Activated gamma-delta T cell (primary cell): ENCODE results near the gene USP20.

Experiments used
- DNase-seq: peaks from one replicate; lab custom pipeline; 2025; lab: John Stamatoyannopoulos, UW

Gene USP20

DNA sequence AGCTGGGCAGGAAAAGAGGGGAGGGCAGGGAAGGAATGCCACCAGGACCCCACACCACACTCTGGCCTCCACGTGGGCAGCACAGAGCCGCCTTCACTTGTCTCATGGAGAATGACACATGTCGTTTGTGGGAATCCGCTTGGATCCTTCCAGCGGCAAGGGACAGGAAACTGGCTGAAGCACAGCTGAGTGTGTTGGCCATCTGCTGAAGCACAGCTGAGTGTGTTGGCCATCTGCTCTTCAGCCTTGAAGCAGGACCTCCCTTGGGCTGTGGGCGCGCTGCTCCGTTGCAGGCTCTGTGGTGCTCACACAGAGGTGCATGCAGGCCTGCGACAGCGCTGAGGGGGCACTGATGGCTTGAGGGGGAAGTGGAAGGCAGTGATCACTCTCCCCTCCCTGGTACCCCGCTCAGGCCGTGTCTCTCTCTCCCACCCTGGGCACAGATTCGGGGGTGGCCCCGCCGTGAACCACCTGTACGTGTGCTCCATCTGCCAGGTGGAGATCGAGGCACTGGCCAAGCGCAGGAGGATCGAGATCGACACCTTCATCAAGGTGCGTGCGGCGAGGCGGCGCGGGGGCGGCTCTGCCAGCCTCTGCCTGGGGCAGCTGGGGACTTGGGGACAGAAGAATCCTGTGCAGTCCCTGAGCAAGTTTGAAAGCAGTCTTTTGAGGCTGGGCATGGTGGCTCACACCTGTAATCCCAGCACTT lies 40.6 kb downstream of the USP20 start:
- DNase-seq = no peak

DNA sequence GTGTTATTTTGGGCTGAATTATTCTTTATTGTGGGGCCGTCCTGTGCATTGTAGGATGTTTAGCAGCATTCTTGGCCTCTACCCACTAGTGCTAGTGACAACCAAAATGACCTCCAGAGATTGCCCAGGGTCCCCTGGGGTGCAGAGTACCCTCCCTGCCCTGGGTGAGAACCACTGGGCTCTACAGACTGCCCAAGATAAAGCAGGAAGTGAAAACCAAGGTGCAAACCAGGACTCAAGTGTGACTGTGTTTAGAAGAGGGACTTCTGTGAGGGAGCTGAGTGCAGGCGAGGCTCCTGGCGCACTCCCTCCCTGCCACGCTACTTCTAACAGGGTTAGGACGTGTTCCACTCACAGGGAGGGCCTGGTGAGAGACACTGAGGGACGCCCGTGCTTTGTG lies 41.6 kb downstream of the USP20 start:
- no peak for DNase-seq

DNA sequence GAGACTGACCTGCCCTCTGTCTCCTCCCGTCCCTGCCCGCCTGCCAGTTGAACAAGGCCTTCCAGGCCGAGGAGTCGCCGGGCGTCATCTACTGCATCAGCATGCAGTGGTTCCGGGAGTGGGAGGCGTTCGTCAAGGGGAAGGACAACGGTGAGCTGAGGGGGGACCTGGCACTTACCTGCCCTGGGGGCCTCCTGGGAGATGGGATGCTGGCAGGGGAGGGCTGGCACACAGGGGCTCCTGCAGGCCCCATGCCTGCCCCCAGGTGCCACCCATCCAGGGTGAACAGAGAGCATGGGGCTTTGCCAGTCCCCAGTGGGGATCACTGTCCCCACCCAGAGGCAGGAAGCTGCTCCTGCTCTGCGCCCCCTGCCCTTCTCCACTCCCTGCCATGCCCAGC lies 43.0 kb downstream of the USP20 start:
- no peak for DNase-seq

DNA sequence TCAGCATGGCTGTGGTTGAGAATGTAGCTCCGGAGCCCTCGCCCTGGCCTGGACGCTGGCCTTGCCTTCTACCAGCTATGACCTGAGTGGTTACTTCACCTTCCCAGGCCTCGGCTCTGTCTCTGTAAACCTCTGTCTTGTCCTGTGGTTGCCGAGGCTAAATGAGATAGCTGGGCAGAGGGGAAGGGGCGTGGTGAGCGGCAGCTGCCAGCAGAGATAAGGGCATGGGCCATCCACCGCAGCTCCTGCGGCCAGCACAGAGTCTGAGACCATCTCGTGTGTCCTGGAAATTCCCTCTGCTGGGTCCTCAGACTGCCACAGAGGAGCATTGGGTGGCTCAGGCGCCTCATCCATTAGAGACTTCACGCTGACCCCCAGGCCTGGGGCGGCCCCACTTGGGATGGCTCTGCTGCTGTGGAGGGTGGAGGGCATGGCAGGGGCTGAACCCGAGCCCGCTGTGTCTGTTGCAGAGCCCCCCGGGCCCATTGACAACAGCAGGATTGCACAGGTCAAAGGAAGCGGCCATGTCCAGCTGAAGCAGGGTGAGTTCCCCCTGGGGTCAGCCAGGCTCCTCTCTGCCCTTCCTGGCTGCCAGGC lies 43.9 kb downstream of the USP20 start:
- DNase-seq = no peak

DNA sequence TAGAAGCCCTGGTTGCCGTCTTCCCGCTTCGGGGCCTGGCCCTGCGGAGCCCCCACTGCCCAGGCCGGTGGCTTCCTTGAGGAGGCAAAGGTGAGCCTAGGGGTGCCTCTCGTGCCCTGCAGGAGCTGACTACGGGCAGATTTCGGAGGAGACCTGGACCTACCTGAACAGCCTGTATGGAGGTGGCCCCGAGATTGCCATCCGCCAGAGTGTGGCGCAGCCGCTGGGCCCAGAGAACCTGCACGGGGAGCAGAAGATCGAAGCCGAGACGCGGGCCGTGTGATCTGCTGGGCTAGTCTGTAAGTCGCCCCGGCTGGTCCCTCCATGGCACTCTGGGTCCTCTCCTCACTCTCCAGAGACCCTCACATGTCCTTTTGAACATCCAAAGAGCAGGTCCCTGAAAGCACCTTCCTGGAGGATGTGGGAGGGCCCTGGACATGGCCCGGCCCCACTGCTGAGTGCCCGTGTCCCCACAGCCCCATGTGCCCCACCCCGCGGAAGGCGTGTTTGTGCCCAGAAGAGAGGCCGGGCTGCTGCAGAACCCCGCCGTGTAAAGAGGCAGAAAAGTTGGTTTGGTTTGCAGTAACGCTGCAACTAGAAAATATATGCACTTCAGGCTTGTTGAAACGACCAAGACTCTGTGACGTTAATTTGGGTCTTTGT lies 44.9 kb downstream of the USP20 start:
- DNase-seq = no peak

DNA sequence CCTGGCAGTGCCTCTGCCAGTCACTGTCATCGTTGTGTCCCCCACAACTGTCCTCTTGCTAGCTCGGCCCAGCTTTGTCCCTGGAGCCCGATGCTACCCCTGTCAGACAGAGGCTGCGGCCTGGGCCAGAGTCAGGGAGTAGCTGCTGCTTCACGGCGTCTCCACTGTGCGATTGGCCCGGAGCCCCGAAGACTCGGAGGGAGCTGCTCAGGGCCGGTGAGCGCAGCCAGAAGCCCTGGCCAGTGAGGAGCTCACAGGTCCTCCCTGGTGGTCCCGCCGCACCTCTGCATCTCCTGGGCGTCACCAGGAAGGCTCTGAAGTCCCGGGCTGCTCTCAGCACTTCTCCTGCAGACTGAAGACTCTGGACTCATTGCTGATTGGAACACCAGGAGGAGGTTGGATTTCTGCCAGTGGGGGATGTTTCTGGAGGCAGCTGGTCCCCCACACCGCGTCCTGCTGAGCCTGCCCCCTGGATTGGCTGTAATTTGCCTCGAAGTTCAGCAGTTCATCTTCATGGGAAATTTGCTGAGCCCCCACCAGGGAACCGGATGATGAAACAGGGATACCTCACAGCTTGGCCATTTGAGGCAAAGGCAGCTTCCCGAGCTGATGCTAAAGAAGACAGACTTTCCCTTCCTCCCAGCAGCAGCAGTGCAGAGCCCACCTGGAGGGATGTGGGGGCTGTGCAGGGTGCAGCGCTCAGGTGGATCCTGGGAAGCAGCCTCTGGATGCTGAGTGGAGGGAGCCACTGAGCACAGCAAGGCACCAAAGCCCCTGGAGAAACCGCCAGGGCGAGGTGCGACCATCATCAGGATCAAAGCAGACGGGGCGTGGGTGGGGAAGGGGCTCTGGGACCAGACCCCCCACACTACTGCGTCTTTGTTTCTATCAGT lies 45.6 kb downstream of the USP20 start:
- DNase-seq = no peak

DNA sequence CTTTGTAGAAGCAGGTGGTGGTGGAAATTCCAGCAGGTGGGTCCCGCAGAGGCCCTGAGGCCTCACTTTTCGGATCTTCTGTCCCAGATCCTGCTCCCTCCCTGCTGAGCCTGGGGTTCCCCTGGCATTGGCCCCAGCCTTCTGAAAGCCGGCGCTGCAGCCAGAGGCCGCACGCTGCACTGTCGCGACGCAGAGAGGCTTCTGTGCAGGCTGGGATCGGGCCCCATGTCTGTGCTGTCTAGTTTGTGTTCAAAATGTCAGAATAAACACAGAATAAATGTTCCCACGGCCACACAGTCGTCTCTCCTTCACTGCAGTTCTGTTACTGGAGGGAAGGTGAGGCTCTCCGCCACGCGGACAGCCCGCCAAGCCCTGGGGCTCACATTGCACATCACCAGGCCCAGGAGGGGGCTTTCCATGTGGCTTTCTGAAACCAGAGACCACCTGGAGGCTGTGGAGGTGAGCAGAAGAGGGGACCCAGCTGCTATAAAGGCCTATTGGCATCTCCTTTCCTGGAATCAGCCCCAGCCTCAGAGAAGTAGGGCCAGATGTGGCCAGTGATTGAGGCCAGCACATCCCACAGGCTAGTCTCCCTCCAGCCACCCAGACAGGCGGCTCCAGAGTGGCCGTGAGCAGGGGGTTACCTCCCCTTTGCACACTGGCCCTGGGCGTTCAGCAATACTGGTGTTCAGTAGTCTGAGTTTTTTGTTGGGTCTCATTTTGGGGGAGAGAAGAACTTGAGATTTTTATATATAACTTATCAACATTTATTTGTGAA lies 46.5 kb downstream of the USP20 start:
- no peak for DNase-seq

DNA sequence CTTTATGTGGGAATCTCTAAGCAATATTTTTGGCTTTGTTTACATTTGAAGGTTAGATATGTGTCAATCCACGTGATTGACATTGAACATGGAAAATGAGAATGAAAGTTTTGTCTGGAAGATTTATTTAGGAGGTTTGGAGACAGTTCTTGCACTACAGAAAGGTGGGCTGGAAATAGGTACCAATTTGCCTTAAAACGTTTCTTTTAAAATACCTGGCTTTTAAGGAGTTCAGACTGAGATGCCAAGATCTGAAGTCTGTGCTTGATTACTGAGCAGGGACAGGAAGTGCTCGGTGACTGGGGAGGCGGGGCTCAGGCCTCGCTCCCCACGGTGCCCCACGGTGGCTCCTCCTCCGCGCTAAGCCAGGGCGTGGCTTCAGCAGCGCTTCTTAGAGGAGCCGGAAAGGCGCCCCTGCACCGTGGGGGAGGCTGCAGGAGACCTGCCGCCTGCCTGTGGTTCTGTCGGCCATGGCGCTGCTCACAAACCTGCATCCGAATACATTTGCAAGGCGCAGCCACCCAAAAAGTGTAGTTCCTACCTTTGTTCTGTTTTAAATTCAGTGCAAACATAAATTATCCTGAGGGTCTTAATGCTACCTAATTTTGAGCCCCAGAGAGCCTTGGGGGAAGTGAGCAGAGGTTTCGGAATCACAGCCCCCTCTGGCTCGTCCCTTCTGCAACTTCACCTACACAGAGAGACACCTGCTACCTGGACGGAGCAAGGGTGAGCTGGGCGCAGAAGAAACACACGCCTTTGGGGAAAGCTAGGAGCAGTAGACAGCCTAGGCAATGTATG lies 49.2 kb downstream of the USP20 start:
- peak; percentile 85 for DNase-seq

DNA sequence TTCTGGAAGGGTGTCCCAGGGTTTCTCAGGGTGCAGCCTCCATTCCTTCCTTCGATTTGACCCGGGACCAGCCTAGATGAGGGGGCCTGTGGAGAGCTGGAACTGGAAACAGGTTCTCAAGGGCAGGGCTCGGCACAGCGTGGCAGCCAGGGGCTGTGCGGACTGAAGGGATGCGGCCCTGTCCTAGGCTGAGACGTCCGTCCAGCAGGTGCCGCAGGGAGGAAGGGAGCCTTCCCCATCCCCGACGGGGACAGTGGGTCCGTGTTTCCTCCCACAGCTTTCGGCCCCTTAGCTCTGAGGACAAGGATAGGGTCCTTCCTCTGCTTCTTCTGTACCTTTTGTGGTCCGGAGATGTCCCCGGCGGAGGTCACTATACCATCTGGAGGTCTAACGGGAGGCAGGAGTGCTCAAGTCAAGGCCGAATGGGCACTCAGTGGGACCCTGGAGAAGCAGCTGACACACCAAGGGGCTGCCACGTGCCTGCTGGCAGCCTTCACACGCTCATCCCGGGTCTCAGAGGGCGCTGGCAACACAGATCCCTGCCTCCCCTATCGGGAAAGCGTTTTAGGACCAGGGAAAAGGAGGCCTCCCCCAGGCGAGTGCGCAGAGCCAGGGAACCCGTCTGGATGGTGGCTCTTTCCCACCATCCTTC lies 49.9 kb downstream of the USP20 start:
- DNase-seq = no peak

DNA sequence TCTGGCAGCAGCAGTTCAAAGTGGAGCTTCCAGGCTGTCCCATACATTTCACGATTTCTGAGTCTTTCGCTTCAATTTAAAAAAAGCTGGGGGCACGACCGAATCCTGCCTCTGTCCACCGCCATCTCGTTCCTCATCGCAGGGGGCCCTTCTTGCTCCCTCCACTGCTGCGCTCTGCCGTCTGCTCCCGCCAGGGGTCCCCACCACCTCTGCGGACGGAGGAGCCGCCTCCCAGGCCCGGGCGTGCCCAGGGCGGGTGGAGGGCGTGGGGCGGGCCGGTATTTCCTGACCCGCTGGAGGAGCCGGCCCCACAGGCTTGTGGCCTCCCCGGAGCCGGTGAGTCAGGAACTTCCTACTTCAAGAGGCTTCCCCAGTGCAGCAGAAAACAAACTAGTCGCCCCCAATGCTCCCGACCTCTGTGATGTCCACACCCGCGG lies 50.4 kb downstream of the USP20 start:
- DNase-seq = peak; percentile 79

DNA sequence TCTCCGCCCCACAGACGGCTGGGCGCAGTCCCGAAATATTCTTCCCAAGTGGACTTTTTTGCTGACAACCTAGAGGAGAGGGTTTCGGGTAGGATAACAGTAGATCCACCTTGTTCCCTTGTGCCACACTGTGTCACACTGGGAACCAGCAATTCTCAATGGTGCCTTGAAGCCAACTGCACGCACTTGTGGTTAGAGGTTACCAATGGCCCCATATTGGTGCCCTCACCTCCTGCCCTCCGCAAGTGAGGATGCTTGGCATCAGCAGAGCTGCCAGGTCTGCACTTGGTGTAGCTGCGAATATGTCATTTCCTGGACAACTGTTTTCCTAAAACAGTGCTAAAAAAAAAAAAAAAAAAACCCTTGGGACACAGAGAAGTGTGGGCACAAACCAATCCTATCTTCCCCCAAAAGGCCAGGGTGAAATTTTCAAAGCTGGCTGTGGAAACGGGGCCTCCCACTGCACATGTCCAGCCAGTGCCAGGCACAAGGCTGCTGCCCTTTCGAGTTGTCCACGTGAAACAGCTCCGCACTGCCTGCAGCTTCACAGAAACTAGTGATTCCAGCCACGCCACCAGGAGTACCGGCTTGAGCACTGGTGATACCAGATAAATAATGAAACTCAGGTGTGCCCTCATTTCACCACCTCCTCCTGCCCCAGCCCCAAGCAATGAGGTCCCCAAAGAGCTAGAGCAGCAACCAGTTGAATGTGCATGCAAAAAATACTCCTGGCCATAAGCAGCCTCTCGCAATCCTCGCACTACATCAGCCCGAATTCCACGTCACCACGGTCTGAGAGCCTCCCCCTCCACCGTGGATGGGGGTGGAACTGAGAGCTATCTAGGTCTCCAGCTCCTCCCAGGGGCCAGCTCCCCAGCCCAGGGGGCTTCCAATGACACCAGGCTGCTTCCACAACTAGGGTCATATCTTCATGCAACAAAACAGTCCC lies 51.2 kb downstream of the USP20 start:
- DNase-seq = no peak

DNA sequence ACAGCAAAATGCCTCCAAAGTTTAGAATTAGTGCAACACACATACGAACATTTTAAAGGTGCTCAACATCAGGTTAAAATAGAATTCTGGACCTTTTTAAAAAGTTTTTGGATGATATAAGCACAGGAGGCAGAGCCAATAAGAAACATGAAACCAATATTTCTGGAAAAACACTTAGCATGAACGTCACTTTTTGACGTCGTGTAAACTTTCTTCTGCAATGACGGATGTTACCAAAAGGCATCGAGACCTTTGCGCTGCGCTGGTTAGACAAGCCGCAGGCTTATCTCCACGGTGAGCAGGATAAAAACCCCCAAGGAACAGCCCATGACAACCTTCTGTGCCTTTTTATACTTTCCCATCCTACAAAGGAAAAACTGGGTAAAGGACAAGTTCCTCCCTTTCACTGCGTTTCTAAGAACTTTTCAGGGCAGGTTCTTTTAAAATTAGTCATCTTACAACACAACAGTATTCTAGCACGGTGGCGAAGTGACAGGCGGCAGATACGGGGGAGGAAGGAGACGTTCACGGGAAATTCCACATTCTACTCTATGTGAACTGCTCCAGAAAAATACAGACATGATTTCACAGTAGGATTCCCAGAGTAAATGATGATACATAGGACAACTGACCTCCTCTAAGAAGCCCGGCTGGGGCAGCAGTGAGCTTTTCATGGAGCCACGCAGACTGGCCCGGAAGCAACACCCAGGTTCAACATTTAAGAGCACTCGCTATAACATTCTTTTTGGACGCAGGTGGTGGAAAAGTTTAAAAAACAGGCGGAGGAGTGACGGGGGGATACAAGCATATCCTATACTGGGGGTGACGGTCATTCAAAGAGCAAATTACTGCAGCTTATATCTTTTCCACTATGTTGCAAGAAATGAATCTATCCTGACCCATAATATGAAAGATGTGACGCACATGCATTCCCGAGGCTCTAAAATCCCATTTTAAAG lies 52.4 kb downstream of the USP20 start:
- no peak for DNase-seq

DNA sequence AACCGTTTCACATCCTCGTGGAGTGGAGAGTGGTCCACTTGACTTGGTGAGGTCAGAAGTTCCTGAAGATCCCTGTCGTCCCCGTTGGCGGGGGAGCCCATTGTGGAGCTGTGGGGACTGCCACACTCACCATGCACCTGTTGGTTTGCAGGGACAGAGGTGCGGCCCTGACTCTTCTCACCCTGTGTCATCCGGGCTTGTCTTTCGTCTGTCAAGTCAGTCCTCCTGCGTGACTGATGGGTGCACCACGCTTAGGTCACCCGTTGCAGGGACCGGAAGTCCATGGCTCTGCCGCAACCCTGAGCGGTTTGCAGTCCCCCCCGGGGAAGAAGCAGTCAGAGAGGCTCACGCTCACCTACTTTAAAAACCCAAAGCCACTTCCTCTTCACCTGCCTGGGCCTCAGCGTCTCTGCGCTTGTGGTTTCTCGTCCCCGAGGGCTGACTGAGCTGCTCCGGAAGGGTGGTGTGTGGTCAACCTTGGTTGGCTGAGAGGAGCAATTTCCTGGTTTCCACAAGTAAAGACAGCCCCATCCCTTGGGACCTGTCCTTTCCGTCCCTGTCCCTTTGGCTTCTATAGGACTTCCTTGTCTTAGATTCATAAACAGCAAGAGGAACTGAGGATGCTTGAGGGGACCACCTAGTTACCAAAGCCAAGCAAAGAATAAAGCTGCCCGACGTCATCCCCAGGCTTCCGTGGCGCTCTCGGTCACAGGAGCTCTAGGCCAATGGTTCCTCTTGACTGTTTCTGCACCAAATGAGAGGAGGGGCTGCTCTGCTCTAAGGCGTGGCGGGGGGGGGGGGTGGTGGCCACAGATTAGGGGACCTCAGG lies 53.2 kb downstream of the USP20 start:
- peak; percentile 79 for DNase-seq

DNA sequence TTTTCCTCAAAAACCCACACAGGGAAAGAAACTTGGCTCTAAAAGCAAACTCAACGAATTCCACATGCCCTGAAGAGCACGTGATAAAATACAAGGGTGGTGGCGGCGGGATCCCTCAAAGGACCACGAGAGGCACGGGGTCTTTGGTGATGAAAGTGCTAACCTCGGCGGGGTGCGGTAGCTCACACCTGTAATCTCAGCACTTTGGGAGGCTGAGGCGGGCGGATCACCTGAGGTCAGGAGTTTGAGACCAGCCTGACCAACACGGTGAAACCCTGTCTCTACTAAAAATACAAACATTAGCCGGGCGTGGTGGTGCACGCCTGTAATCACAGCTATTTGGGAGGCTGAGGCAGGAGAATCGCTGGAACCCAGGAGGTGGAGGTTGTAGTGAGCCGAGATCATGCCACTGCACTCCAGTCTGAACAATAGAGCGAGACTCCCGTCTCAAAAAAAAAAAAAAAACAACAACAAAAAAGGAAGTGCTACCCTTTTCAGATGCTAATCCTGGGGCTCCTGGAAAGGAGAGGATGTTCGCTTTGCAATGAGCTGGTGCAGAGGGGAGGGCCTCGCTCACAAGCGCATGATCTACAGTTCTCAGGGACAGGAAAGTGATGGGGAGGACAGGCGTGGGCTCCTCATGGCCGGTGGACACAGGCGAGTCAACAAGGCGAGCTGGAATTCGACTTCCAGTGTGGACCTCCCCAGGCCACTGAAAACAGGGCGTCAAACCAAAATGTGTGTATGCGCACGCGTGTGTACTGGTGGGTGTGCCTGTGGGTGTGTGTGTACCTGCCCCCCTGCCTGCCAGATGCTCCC lies 54.1 kb downstream of the USP20 start:
- no peak for DNase-seq

DNA sequence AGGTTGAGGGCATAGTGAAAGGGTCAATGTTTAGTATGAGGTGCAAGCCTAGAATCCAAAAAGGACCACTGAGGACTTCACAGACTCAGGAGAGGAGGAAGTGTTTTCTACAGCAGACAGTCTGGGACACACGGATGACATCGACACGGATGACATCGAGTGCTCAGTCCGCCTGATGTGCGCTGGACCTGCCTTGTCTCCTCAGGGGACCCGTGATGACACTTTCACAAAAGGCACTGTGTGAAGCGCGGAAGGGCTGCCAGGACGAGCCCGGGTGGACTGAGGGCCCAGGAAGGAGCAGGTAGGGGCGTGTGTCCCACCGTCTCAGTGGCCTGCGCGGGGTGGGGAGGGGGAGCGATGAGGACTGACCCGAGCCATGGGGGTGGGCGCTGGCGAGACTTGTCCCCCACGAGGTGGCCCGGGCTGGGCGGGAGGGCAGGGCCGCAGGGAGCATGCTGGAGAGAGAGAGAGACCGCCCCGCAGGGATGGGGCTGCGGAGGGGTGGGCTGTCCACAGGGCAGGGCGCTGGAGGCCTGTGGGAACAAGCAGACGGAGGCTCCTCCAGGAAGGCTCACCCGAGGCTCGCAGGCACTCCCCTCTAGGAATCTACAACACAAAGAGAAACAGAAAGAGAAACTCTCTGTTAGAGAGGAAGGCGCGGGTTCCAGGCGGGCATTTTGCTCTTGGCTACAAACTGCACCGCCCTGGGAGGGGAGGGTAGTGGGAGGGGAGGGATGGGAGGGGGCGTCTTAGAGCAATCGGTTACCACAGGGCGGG lies 54.9 kb downstream of the USP20 start:
- DNase-seq = no peak
